COLO829 (cell line): ENCODE measurements around the gene EIF3I.
"Not testable (repeated sequence)": the region's sequence is repeated elsewhere in the genome, so short reads cannot be mapped to it uniquely, and the experiment has no call there.

ENCODE experiments used
- DNase-seq: peaks from one replicate; pipeline ENCODE4 v3.0.0; 2012; ENCODE audit warnings: low spot score

The EIF3I gene

GRCh38 chr1:32232558-32233304, 10.5 kb downstream of the EIF3I start:
- DNase-seq = no peak

GRCh38 chr1:32234792-32235191, 12.6 kb downstream of the EIF3I start:
- DNase-seq = no peak

DNA sequence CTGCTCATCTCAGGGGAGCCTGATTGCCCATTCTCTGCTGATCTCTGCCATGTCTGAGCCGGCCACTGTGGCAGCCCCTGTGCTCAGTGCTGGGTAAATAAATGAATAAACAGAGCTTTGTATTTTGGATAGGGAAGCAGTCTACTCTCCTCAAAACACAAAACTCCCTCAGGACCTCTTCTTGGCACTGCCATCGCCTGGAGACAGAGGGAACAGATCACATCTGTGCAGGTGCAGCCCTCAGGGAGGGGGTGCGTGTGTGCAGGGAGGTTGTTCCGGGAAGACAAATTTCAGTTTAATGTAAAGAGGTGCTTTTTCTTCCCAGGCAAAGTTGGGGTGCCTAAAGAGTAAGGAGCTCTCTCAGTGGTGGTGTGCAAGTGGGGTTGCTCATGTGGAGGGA, 17.1 kb downstream of the EIF3I start:
- DNase-seq = no peak

- DNase-seq = no peak
Observed at GRCh38 chr1:32239790-32240139, 17.6 kb downstream of the EIF3I start.

DNA sequence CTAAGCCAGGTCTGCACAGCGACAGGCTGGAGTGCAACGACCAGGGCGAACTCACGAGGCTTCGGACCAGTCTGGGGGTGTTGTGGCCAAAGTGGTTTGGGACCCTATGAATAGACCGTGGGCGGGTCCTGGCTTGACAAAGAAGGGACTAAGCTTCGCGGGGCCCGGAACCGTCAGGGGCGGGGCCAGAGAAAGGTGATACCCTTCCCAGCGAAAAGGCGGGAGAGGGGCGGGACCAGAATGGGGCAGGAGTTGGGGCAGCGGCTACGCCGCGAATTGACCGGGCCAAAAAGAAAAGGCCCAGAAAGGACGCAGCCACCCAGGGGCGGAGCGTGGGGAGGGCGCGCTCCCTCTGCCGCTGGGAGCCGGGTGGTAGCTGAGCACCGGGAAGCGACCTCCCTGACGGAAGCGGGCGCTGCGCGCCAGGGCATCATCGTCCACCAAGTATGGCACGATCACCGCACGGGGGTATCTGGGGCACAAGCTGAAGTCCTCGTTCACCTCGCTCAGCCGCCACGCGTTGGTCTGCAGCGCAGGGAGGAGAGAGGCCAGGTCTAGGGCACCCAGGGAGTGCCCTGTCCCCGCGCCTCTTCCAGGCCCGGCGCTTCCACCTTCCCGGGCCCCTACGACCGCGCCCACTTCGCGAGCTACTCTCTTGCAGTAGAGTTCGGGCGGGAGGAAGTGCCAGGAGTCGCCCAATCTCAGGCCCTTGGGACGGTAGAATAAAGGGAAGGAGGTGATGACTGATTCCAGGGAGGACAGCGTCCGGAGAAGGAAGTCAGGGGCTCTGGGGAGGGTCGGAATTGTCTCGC, 18.1 kb downstream of the EIF3I start:
- no peak for DNase-seq

- no peak for DNase-seq
Observed at GRCh38 chr1:32241001-32241763, 19.0 kb downstream of the EIF3I start.

DNA sequence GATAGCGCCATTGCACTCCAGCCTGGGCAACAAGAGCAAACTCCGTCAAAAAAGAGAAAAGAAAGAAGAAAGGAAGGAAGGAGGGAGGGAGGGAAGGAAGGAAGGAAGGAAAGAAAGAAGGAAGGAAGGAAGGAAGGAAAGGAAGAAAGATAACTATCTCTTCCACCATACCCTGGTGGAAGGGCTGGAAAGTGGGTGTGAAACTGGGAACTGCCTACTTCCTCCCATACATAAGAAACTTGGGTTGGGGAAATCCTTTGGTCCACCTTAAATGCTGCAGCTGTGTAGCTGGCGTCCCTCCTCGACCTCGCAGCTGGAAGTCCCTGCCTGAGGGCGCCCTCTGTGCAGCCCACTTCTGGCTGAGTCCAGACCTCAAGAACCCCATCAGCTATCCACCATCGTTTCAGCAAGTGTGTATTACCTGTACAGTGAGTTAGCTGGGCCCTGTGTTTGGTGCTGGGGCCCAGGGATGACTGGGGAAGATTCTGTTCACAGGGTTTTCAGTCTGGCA, 20.2 kb downstream of the EIF3I start:
- DNase-seq = no peak

DNA sequence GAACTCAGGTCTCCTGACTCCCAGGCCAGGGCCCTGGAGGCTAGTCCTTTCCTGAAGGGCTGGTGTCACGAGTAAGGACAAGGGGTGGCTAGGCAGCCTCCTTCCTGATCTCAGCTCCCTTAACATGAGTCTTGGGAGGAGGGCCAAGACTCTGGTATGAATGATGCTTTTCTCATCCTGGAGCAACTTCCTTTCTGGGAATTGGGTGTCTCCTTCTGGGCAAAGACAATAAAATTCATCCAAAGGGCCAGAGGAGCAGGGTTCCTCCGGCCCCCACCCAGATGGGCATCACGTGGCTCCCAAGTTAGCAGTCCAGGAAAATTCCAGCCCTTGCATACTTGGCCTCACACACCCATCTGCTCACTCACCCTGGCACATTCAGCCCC, 24.7 kb downstream of the EIF3I start, which contains the start of gene FAM167B:
FAM167B (plus strand) TSS at position 335 of the 386 bp plus-strand sequence. CDS start 200 bp downstream, outside the sequence.
- DNase-seq = peak; percentile 76

- no peak for DNase-seq
Observed at GRCh38 chr1:32247452-32247851, 25.2 kb downstream of the EIF3I start.

- peak; percentile 64 for DNase-seq
Observed at GRCh38 chr1:32247983-32248889, 26.0 kb downstream of the EIF3I start.

DNA sequence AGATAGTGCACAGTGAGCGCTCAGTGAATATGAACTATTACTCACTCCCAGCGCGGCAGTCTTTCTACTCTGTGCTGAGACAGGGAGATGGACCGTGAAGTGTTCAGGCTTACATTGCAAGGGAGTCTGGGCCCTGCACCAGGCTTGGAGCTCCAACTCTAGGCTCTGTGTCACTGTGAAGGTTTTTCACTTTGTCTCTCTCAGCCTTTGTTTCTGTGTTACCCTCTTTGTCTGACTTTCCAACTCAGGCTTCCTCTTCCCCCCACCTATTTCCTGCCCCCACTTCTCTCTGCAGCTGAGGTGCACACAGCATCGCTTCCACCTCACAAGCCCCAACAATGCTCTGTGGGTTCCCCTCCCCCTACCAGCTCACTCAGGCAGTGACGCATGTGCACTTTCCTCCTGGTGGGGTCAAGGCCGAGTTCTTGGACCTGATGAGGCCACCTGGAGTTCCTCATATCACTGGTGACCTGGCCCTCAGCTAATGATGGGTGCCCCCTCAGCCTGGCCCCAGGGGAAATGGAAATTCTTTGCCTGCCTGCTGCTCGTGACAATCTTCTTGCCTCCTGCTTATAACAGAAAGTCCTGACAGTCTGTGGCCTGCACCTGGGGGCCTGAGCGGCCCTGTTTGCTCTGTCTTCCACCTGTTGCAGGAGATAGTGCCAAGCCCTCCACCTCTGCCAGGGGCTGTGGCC, 27.8 kb downstream of the EIF3I start:
- DNase-seq = no peak

DNA sequence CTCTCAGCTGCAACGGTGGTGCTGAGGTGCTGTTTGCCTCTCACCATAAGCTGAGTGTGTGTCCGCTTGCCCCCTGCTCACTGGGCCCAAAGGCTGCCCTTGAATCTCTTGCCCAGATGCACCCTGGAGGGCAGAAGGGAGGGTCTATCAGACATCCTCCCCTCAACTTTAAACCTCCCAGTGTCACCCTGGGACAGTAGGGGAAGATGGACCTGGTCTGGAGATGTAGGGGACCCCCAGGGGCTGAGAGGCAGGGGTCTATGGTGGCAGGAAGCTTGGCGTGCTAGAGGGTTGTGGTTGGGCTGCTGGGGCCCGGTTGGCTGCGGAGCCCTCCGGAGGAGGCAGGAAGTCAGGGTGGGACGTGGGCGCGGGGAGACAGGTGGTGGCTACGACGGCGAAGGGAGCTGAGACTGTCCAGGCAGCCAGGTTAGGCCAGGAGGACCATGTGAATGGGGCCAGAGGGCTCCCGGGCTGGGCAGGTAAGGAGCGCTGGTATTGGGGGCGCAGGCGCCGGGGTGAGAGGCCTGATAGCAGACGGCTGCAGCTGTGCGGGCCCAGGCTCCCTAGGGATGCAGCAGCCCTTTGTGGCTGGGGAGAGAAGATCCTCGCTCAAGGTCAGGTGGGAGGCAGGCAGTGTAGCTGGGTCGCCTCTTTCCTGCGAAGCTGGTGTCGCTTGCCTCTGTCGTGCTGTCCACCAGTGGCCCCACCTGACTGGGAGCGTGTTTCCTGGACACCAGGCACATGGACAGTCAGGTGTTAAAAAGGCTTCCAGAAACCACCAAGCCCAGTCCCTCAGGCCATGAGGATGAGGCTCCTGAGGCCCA, 28.9 kb downstream of the EIF3I start, which contains the start of gene LCK:
LCK (plus strand) TSS at position 373 of the 824 bp plus-strand sequence. CDS start 23,065 bp downstream, outside the sequence.
- DNase-seq = no peak

- no peak for DNase-seq
Observed at GRCh38 chr1:32255072-32256071, 33.2 kb downstream of the EIF3I start.

GRCh38 chr1:32256473-32257226, 34.4 kb downstream of the EIF3I start:
- no peak for DNase-seq

DNA sequence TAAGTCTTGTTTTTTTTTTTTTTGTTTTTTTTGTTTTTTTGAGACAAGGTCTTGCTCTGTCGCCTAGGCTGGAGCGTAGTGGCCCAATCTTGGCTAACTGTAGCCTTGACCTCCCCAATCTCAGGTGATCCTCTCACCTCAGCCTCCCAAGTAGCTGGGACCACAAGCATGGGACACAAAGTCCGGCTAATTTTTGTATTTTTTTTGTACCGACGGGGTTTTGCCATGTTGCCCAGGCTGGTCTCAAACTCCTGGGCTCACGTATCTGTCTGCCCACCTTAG, 35.0 kb downstream of the EIF3I start:
- DNase-seq = no peak

DNA sequence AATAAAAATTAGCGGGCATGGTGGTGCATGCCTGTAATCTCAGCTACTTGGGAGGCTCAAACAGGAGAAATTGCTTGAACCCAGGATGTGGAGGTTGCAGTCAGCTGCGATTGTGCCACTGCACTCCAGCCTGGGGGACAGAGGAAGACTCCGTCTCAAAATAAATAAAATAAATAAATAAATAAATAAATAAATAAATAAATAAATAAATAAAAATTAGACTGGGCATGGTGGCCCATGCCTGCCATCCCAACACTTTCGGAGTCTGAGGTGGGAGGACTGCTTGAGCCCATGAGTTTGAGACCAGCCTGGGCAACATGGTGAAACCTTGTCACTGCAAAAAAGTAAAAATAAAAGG, 41.0 kb downstream of the EIF3I start:
- not testable (repeated sequence) for DNase-seq

GRCh38 chr1:32263744-32264143, 41.5 kb downstream of the EIF3I start:
- no peak for DNase-seq

- no peak for DNase-seq
Observed at GRCh38 chr1:32265846-32266245, 43.6 kb downstream of the EIF3I start.
